SK-N-SH (cell line): ENCODE results near the gene NGF. TPM values are rescaled to one million over a fixed set of nuclear protein-coding genes. Genes with fewer than 3 reads are reported as not detected.
"Not testable (repeated sequence)": the region's sequence is repeated elsewhere in the genome, so short reads cannot be mapped to it uniquely, and the experiment has no call there.

Experiments
- CTCF ChIA-PET: fragments of 300-600, 350-600 bp; formaldehyde crosslinking; extraction: SDS; loops from one replicate; lab custom pipeline; 2021; lab: Yijun Ruan, JAX
- POLR2A ChIA-PET: fragments of 350-600 bp; sonication (Branson Sonifier 250); formaldehyde crosslinking; extraction: SDS; loops from one replicate; lab custom pipeline; 2020; ENCODE audit warnings: antibody characterized with exemption, inconsistent platforms; lab: Yijun Ruan, JAX
- DNase-seq: peaks from one replicate; pipeline ENCODE4 v3.0.0; 2012
- H2AFZ ChIP-seq: fragments of 200-600 bp; sonication (generic); 2 replicates; pipeline ENCODE4 v1.8.1; 2016; ENCODE audit warnings: antibody characterized with exemption, mild to moderate bottlenecking, low read depth
- H3F3A ChIP-seq: fragments of 200-600 bp; sonication (generic); replicated peaks from 2 replicates; pipeline ENCODE3; 2016; ENCODE audit warnings: antibody characterized with exemption, mild to moderate bottlenecking; ENCODE audit not compliant: insufficient read depth
- H3K27ac ChIP-seq, 2 experiments: fragments of 200-500 bp in 1 of 2; fragments of 200-600 bp in 1 of 2; sonication (Bioruptor generic) in 1 of 2; sonication (generic), shearing (Covaris generic) in 1 of 2; 2 replicates each; pipeline versions ENCODE4 v1.5.1 to v1.6.1; 2014 to 2016; ENCODE audit warnings: low read depth in 2 of 2, inconsistent platforms in 1 of 2, low read length in 1 of 2, mild to moderate bottlenecking in 1 of 2, mixed read lengths in 1 of 2
- H3K27me3 ChIP-seq: fragments of 200-600 bp; sonication (generic), shearing (Covaris generic); 2 replicates; pipeline ENCODE4 v1.6.1; 2016; ENCODE audit warnings: mixed run types; ENCODE audit not compliant: insufficient read depth
- H3K36me3 ChIP-seq, 2 experiments: fragments of 200-500 bp in 1 of 2; fragments of 200-600 bp in 1 of 2; sonication (Bioruptor generic) in 1 of 2; sonication (generic) in 1 of 2; replicated peaks in 1 of 2; 2 replicates each; pipeline versions ENCODE3 to v1.5.1; 2014 to 2016; ENCODE audit warnings: low read length in 1 of 2, mild to moderate bottlenecking in 1 of 2; ENCODE audit not compliant: insufficient read depth in 2 of 2, control insufficient read depth in 1 of 2
- H3K4me1 ChIP-seq, 2 experiments: fragments of 200-500 bp in 1 of 2; fragments of 200-600 bp in 1 of 2; sonication (Bioruptor generic) in 1 of 2; sonication (generic), shearing (Covaris generic) in 1 of 2; 2 replicates each; pipeline versions ENCODE4 v1.5.1 to v1.6.1; 2014 to 2016; ENCODE audit warnings: low read depth in 1 of 2, low read length in 1 of 2, mixed run types in 1 of 2; ENCODE audit not compliant: insufficient read depth in 2 of 2, control insufficient read depth in 1 of 2
- H3K4me2 ChIP-seq: fragments of 200-600 bp; sonication (generic), shearing (Covaris generic); 2 replicates; pipeline ENCODE4 v1.6.1; 2017; ENCODE audit warnings: mixed run types
- H3K4me3 ChIP-seq, 2 experiments: fragments of 200-500 bp in 1 of 2; fragments of 200-600 bp in 1 of 2; sonication (Bioruptor generic) in 1 of 2; sonication (generic), shearing (Covaris generic) in 1 of 2; 2 replicates each; pipeline versions ENCODE4 v1.5.1 to v1.8.1; 2014 to 2016; ENCODE audit warnings: low read depth in 2 of 2, inconsistent platforms in 1 of 2, low read length in 1 of 2, mild to moderate bottlenecking in 1 of 2, mixed read lengths in 1 of 2, moderate library complexity in 1 of 2
- H3K79me2 ChIP-seq: fragments of 200-600 bp; sonication (generic); 2 replicates; pipeline ENCODE4 v1.8.1; 2017; ENCODE audit warnings: mild to moderate bottlenecking; ENCODE audit not compliant: insufficient read depth
- H3K9ac ChIP-seq: fragments of 200-600 bp; sonication (generic); 2 replicates; pipeline ENCODE4 v1.6.1; 2017; ENCODE audit warnings: mixed run types
- H3K9me2 ChIP-seq: fragments of 200-600 bp; sonication (generic); 2 replicates; pipeline ENCODE4 v1.6.1; 2017; ENCODE audit warnings: mixed run types
- H3K9me3 ChIP-seq: fragments of 200-600 bp; sonication (generic); 2 replicates; pipeline ENCODE4 v1.6.1; 2017; ENCODE audit warnings: mixed run types, mild to moderate bottlenecking, moderate library complexity
- H4K20me1 ChIP-seq: fragments of 200-600 bp; sonication (generic); 2 replicates; pipeline ENCODE4 v1.6.1; 2017; ENCODE audit warnings: mild to moderate bottlenecking, mixed run types; ENCODE audit not compliant: insufficient read depth
- EZH2phosphoT487 ChIP-seq: fragments of 200-600 bp; sonication (generic); IDR thresholded peaks from 2 replicates; pipeline ENCODE4 v1.6.1; 2017; ENCODE audit warnings: low read depth, mixed run types, mild to moderate bottlenecking, antibody characterized with exemption, moderate library complexity, borderline replicate concordance
- GATA2 ChIP-seq: sonication (generic); formaldehyde crosslinking; IDR thresholded peaks from 2 replicates; pipeline ENCODE4 v1.5.0; 2020; ENCODE audit warnings: mild to moderate bottlenecking, missing genetic modification reagents
- JUND ChIP-seq: IDR thresholded peaks from 2 replicates; pipeline ENCODE4 v1.4.0; 2012
- MXI1 ChIP-seq: IDR thresholded peaks from 2 replicates; pipeline ENCODE4 v1.6.1; 2012; ENCODE audit warnings: mild to moderate bottlenecking, low read depth, low read length, improper control_type of control experiment
- RAD21 ChIP-seq: IDR thresholded peaks from 2 replicates; pipeline ENCODE4 v1.6.1; 2012; ENCODE audit warnings: mild to moderate bottlenecking, low read length
- RFX5 ChIP-seq: IDR thresholded peaks from 2 replicates; pipeline ENCODE4 v1.6.1; 2012; ENCODE audit warnings: mild to moderate bottlenecking, improper control_type of control experiment, low read length
- SIN3A ChIP-seq: IDR thresholded peaks from 2 replicates; pipeline ENCODE4 v1.6.1; 2012; ENCODE audit warnings: low read depth, mild to moderate bottlenecking, low read length, moderate library complexity, borderline replicate concordance
- TAF1 ChIP-seq: IDR thresholded peaks from 2 replicates; pipeline ENCODE4 v1.6.1; 2012; ENCODE audit warnings: low read depth, mild to moderate bottlenecking, low read length, moderate library complexity, borderline replicate concordance
- TCF12 ChIP-seq: IDR thresholded peaks from 2 replicates; pipeline ENCODE4 v1.4.0; 2012
- TEAD4 ChIP-seq: IDR thresholded peaks from 2 replicates; pipeline ENCODE4 v1.4.0; 2012; ENCODE audit warnings: mild to moderate bottlenecking, borderline replicate concordance; ENCODE audit not compliant: insufficient read depth
- WGBS: methylation state at CpG from one replicate; pipeline ENCODE4 v1.1.6; 2017; ENCODE audit warnings: low lambda C conversion rate; 5-methylcytosine and 5-hydroxymethylcytosine counted together
- polyA plus RNA-seq, 3 experiments: library from polyadenylated mRNA; depleted of rRNA; stranded (reverse); fragments of >200 nt; gene quantifications; 2 replicates each; pipeline ENCODE4 v1.2.3, GENCODE V29; 2012
- TF ChIP-seq, protein P1 (sequence below): IDR thresholded peaks from 2 replicates; pipeline ENCODE4 v1.4.0; 2012; ENCODE audit warnings: low read depth
- TF ChIP-seq, protein P2 (sequence below): fragments of 150-350 bp; IDR thresholded peaks from 2 replicates; pipeline ENCODE4 v1.6.1; 2017; ENCODE audit warnings: antibody characterized with exemption, low read length, low read depth, borderline replicate concordance
- TF ChIP-seq, protein P3 (sequence below): fragments of 150-350 bp; IDR thresholded peaks from 2 replicates; pipeline ENCODE4 v1.6.1; 2016; ENCODE audit warnings: mild to moderate bottlenecking, low read depth, low read length
- TF ChIP-seq, protein P4 (sequence below): fragments of 200-600 bp; sonication (generic); IDR thresholded peaks from 2 replicates; pipeline ENCODE4 v1.6.1; 2017; ENCODE audit warnings: antibody characterized with exemption, mild to moderate bottlenecking, moderate library complexity
- TF ChIP-seq, protein P5 (sequence below): IDR thresholded peaks from 2 replicates; pipeline ENCODE4; 2012

Gene NGF
- polyA plus RNA-seq, 1 of the 3 experiments (the other 2 are of a cell fraction) = 75.8 TPM

DNA sequence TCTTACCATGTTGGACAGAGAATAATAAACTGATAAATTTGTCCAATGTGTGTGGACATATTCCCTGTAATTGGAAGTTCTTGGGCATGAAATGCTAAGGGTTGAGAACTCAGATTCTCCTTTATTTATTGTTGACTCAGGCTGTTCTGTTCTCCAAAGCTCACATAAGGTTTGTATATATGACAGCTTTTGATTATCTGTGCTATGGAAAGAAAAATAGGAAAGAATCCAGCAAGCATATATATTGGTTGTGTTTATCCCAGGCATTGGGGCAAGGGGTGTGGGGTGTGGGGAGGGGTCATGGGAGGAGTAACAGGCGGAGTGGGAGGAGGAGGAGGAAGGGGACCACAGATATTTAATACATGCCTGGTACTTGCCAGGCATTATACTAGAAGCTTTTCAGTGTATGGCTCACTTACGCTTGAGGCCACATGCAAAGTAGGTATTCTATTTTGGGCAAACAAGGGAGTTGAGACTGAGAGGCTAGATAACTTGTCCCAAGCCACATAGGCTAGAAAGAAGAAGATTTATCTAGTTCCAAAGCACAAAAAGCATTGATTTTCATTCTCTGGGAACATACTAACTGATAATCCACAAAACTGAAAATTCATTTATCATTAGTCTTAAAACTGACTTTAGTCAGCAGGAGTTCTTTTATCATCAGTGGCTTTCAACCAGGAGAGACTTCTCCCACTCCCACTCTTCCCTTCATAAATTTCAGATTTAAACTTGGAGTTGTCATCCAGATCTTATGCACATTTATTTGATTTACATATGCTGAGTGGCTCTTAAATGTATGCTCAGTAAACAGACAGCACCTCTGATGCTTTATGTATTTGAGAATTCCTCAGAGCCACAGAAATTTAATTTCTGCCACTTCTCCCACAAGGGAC lies 27.2 kb downstream of the NGF start:
- Histone ChIP-seq H3K27me3 (no peaks in the 10 kb centered on the region), H3K9ac (no peak overlapping the region), H3K4me1 (peaks cover 17 to 36% of the 10 kb centered on the region in 2 experiments; a peak in 3 of 4 replicates), H3K79me2 (peaks cover 90% of the 10 kb centered on the region), H3K9me2 (no peaks in the 10 kb centered on the region), H3K9me3 (no peaks in the 10 kb centered on the region), H3K27ac (0 out of 4 replicates have a peak overlapping the region, but pooled peaks of 1 of the 2 experiments have one; percentile 3), H3K4me3 (no peak overlapping the region), H3K4me2 (no peak overlapping the region), H3K36me3 (peaks cover 6 to 23% of the 10 kb centered on the region in 2 experiments), H3F3A (peaks cover 12% of the 10 kb centered on the region), H2AFZ (no peak overlapping the region), H4K20me1 (no peaks in the 10 kb centered on the region)
- ChIA-PET POLR2A (no interaction called here), CTCF (interaction anchor here (1.2 kb wide), 1 partner anchor 8 kb away, joined by 3 read pairs; no protein-coding TSS in a partner anchor)
- DNase-seq = no peak
- 96% methylated on average over 2 of the region's 2 CpGs for WGBS
- TF ChIP-seq GATA2 (CRISPR knock-in tag) = no peak
- TF ChIP-seq JUND = no peak
- no peak for TF ChIP-seq EZH2phosphoT487
- TF ChIP-seq RFX5 = no peak
- no peak for TF ChIP-seq TAF1

DNA sequence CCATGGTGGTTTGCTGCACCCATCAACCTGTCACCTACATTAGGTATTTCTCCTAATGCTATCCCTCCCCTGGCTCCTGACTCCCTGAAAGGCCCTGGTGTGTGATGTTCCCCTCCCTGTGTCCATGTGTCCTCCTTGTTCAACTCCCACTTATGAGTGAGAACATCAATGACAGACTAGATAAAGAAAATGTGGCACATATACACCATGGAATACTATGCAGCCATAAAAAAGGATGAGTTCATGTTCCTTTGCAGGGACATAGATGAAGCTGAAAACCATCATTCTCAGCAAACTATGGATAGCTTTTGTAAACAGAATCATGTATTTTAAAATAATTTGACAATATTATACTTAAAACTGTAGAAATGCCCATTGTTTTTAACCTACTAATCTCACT lies 28.5 kb downstream of the NGF start:
- H3K4me3 ChIP-seq, H3K9me3 ChIP-seq, H3K27ac ChIP-seq, H3K9ac ChIP-seq, H3K4me2 ChIP-seq, H3K9me2 ChIP-seq, CTCF ChIA-PET, H3K27me3 ChIP-seq, H4K20me1 ChIP-seq, H2AFZ ChIP-seq, POLR2A ChIA-PET, DNase-seq: not testable (repeated sequence)
- Histone ChIP-seq H3K36me3 (peaks cover 6 to 25% of the 10 kb centered on the region in 2 experiments), H3K4me1 (peaks cover 14 to 31% of the 10 kb centered on the region in 2 experiments; a peak in 3 of 4 replicates), H3K79me2 (peaks cover 80% of the 10 kb centered on the region), H3F3A (peaks cover 12% of the 10 kb centered on the region)

DNA sequence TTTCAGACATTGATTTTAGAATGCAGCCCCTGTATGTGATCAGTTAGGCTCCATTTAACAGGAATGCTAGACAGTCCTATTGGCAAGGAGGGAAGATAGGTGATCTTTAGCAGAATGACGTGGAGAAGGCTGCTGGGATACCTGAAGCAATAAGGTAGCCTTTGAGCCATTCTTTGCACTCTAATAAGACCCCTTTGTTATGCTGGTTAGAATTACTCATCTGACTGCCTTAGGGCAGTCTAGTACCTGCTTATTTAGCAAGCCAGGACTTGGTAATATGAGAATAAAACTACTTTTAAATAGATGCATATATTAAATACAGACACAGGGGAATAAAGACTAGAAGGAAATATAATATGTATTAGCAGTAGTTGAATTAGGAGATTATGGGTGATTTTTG lies 29.1 kb downstream of the NGF start:
- Histone ChIP-seq H3K36me3 (peaks cover 6 to 25% of the 10 kb centered on the region in 2 experiments), H3K79me2 (peaks cover 77% of the 10 kb centered on the region), H3K27ac (no peak overlapping the region), H3K9ac (no peak overlapping the region), H3K4me1 (peaks cover 11 to 30% of the 10 kb centered on the region in 2 experiments; a peak in 3 of 4 replicates), H3K9me3 (no peaks in the 10 kb centered on the region), H3K4me3 (no peak overlapping the region), H3K27me3 (no peaks in the 10 kb centered on the region), H3F3A (peaks cover 12% of the 10 kb centered on the region), H4K20me1 (no peaks in the 10 kb centered on the region), H2AFZ (no peak overlapping the region), H3K9me2 (no peaks in the 10 kb centered on the region), H3K4me2 (no peak overlapping the region)
- ChIA-PET CTCF (no interaction called here), POLR2A (no interaction called here)
- WGBS = 100% methylated on average over 1 of the region's 1 CpG
- no peak for DNase-seq
- TF ChIP-seq, protein P1, sequence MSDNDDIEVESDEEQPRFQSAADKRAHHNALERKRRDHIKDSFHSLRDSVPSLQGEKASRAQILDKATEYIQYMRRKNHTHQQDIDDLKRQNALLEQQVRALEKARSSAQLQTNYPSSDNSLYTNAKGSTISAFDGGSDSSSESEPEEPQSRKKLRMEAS = no peak
- no peak for TF ChIP-seq TEAD4
- no peak for TF ChIP-seq MXI1
- TF ChIP-seq, protein P2, sequence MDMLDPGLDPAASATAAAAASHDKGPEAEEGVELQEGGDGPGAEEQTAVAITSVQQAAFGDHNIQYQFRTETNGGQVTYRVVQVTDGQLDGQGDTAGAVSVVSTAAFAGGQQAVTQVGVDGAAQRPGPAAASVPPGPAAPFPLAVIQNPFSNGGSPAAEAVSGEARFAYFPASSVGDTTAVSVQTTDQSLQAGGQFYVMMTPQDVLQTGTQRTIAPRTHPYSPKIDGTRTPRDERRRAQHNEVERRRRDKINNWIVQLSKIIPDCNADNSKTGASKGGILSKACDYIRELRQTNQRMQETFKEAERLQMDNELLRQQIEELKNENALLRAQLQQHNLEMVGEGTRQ = no peak
- TF ChIP-seq, protein P3, sequence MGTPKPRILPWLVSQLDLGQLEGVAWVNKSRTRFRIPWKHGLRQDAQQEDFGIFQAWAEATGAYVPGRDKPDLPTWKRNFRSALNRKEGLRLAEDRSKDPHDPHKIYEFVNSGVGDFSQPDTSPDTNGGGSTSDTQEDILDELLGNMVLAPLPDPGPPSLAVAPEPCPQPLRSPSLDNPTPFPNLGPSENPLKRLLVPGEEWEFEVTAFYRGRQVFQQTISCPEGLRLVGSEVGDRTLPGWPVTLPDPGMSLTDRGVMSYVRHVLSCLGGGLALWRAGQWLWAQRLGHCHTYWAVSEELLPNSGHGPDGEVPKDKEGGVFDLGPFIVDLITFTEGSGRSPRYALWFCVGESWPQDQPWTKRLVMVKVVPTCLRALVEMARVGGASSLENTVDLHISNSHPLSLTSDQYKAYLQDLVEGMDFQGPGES = no peak
- no peak for TF ChIP-seq SIN3A
- TF ChIP-seq RAD21 = no peak
- no peak for TF ChIP-seq RFX5
- TF ChIP-seq, protein P4, sequence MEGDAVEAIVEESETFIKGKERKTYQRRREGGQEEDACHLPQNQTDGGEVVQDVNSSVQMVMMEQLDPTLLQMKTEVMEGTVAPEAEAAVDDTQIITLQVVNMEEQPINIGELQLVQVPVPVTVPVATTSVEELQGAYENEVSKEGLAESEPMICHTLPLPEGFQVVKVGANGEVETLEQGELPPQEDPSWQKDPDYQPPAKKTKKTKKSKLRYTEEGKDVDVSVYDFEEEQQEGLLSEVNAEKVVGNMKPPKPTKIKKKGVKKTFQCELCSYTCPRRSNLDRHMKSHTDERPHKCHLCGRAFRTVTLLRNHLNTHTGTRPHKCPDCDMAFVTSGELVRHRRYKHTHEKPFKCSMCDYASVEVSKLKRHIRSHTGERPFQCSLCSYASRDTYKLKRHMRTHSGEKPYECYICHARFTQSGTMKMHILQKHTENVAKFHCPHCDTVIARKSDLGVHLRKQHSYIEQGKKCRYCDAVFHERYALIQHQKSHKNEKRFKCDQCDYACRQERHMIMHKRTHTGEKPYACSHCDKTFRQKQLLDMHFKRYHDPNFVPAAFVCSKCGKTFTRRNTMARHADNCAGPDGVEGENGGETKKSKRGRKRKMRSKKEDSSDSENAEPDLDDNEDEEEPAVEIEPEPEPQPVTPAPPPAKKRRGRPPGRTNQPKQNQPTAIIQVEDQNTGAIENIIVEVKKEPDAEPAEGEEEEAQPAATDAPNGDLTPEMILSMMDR = no peak
- TF ChIP-seq TCF12 = no peak
- TF ChIP-seq, protein P5, sequence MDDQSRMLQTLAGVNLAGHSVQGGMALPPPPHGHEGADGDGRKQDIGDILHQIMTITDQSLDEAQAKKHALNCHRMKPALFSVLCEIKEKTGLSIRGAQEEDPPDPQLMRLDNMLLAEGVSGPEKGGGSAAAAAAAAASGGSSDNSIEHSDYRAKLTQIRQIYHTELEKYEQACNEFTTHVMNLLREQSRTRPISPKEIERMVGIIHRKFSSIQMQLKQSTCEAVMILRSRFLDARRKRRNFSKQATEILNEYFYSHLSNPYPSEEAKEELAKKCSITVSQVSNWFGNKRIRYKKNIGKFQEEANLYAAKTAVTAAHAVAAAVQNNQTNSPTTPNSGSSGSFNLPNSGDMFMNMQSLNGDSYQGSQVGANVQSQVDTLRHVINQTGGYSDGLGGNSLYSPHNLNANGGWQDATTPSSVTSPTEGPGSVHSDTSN = no peak
